ENCODE measurements around the gene TSPAN11. TPM values are rescaled to one million over a fixed set of nuclear protein-coding genes. Genes with fewer than 3 reads are reported as not detected.

TSPAN11 gene
- total RNA-seq, 1 experiment from 2014 or later = not detected

GRCh38 chr12:30878024-30878423, 48.5 kb upstream of the TSPAN11 start:
- Histone ChIP-seq H3K27ac (ENCODE audit: low read length) (no peak overlapping the region), H3K4me3 (ENCODE audit: low read depth in 2 of 2, low read length in 2 of 2) (no peak overlapping the region), H3K4me1 (ENCODE audit: control insufficient read depth, insufficient read depth, low read length) (no peaks in the 10 kb centered on the region), H3K27me3 (ENCODE audit: control insufficient read depth, insufficient read depth, low read length) (0 out of 2 replicates have a peak, but pooled peaks cover 6% of the 10 kb centered on the region), H3K36me3 (ENCODE audit: control insufficient read depth, insufficient read depth, low read length) (no peaks in the 10 kb centered on the region), H3K9me3 (ENCODE audit: control insufficient read depth, insufficient read depth, low read depth, low read length) (no peaks in the 10 kb centered on the region)
- ChIA-PET CTCF (interaction anchor here (1.0 kb wide), 1 partner anchor 27 kb away, joined by 3 read pairs; no protein-coding TSS in a partner anchor), POLR2A (no interaction called here)
- DNase-seq (ENCODE audit: low read depth, low spot score) (no peak), ATAC-seq (no peak)
- in situ Hi-C loops (cut with HindIII; ENCODE audit: low pct_unique_long_range_greater_than_20kb, low sequenced_read_pairs) = no loop called here
- intact Hi-C loops (cut with micrococcal nuclease; ENCODE audit: unreplicated experiment) = no loop called here
- BruUV-seq (replicated peaks) = no TSS peak
- no peak for TF ChIP-seq CTCF (IDR thresholded peaks at IDR 0.05)
- TF ChIP-seq SIN3A (IDR thresholded peaks at IDR 0.05; ENCODE audit: borderline replicate concordance, insufficient read depth, low read depth, low read length) = no peak
- TF ChIP-seq, protein P1, sequence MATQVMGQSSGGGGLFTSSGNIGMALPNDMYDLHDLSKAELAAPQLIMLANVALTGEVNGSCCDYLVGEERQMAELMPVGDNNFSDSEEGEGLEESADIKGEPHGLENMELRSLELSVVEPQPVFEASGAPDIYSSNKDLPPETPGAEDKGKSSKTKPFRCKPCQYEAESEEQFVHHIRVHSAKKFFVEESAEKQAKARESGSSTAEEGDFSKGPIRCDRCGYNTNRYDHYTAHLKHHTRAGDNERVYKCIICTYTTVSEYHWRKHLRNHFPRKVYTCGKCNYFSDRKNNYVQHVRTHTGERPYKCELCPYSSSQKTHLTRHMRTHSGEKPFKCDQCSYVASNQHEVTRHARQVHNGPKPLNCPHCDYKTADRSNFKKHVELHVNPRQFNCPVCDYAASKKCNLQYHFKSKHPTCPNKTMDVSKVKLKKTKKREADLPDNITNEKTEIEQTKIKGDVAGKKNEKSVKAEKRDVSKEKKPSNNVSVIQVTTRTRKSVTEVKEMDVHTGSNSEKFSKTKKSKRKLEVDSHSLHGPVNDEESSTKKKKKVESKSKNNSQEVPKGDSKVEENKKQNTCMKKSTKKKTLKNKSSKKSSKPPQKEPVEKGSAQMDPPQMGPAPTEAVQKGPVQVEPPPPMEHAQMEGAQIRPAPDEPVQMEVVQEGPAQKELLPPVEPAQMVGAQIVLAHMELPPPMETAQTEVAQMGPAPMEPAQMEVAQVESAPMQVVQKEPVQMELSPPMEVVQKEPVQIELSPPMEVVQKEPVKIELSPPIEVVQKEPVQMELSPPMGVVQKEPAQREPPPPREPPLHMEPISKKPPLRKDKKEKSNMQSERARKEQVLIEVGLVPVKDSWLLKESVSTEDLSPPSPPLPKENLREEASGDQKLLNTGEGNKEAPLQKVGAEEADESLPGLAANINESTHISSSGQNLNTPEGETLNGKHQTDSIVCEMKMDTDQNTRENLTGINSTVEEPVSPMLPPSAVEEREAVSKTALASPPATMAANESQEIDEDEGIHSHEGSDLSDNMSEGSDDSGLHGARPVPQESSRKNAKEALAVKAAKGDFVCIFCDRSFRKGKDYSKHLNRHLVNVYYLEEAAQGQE (IDR thresholded peaks at IDR 0.05; ENCODE audit: insufficient read depth in 1 of 2, low read depth in 2 of 2, low read length in 1 of 2) = no peak
- TF ChIP-seq TCF7L2 (IDR thresholded peaks at IDR 0.05; ENCODE audit: low read depth, low read length) = no peak
- no peak for TF ChIP-seq POLR2AphosphoS5 (IDR thresholded peaks at IDR 0.05; ENCODE audit: low read depth, low read length)

GRCh38 chr12:30880061-30880460, 46.5 kb upstream of the TSPAN11 start:
- TF ChIP-seq SIN3A (IDR thresholded peaks at IDR 0.05; ENCODE audit: borderline replicate concordance, insufficient read depth, low read depth, low read length) = no peak
- no peak for TF ChIP-seq POLR2AphosphoS5 (IDR thresholded peaks at IDR 0.05; ENCODE audit: low read depth, low read length)
- no peak for TF ChIP-seq TCF7L2 (IDR thresholded peaks at IDR 0.05; ENCODE audit: low read depth, low read length)
- TF ChIP-seq, protein P1 (IDR thresholded peaks at IDR 0.05; ENCODE audit: insufficient read depth in 1 of 2, low read depth in 2 of 2, low read length in 1 of 2) = no peak
- TF ChIP-seq CTCF (IDR thresholded peaks at IDR 0.05) = no peak
- Histone ChIP-seq H3K4me3 (ENCODE audit: low read depth in 2 of 2, low read length in 2 of 2) (no peak overlapping the region), H3K9me3 (ENCODE audit: control insufficient read depth, insufficient read depth, low read depth, low read length) (no peaks in the 10 kb centered on the region), H3K4me1 (ENCODE audit: control insufficient read depth, insufficient read depth, low read length) (no peaks in the 10 kb centered on the region), H3K27ac (ENCODE audit: low read length) (no peak overlapping the region), H3K27me3 (ENCODE audit: control insufficient read depth, insufficient read depth, low read length) (0 out of 2 replicates have a peak, but pooled peaks cover 6% of the 10 kb centered on the region), H3K36me3 (ENCODE audit: control insufficient read depth, insufficient read depth, low read length) (no peaks in the 10 kb centered on the region)
- ChIA-PET CTCF (no interaction called here), POLR2A (interaction anchor here (0.6 kb wide), 2 partner anchors 55 to 1243 kb away, joined by 3 to 6 read pairs; no protein-coding TSS in a partner anchor)
- intact Hi-C loops (cut with micrococcal nuclease; ENCODE audit: unreplicated experiment) = no loop called here
- ATAC-seq (no peak), DNase-seq (ENCODE audit: low read depth, low spot score) (no peak)
- BruUV-seq (replicated peaks) = no TSS peak
- in situ Hi-C loops (cut with HindIII; ENCODE audit: low pct_unique_long_range_greater_than_20kb, low sequenced_read_pairs) = no loop called here
